ACHN (cell line): ENCODE measurements around the gene ELAVL2.

Experiments used
- DNase-seq: peaks from one replicate; pipeline ENCODE4 v3.0.0-alpha.2; 2015
- in situ Hi-C: cut with HindIII; loops from 2 replicates; pipeline ENCODE4 v1.10.0; 2017; ENCODE audit warnings: low sequenced_read_pairs, low pct_ligation_motif_present, low pct_unique_long_range_greater_than_20kb

The ELAVL2 gene

DNA sequence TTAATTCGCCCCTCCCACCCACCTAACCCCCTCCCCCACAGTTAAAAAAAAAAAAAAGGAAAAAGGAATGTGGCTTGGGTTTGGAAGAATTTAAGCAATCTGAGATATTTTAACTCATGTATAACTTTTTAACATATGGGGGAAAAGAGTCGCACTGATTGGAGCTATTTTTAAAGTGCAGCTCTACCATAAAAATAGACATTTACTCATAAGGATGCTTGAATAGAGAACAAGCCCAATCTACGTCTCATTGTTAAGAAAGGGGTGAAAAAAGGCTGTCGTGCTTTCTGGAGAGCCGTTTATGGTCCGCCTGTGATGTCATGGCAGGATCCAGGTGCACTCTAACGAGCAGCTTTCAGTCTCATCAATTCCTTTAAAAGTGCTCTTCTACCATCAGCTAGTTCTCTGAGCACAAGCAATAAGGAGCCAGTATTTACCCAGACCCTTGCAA is 142.4 kb downstream of the ELAVL2 start:
- DNase-seq = no peak
- in situ Hi-C loops = no loop called here

DNA sequence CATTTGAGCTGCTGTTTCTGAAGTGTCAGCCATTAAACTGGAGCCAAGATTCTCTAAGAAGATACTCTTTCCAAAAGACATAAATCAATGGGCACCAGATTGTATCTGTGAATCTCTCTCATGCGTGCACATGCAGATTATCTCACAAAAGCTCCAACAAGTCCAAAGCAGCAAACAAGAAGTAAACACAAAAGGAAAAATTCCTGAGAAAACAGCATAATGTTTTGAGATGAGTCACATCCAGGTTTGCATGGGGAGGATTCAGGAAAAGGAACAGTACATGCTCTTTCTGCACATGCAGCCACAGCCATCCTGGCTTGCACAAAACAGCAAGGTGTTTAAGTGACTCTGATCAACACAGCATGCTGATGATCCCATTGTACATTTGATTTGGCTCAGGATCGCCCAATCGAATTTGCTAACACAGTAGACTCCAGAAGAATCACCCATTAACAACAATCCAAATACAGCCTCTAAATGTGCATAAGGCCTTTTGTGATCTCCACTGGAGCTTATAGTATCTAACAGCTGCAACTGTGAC is 143.1 kb downstream of the ELAVL2 start:
- DNase-seq = no peak
- in situ Hi-C loops = no loop called here

DNA sequence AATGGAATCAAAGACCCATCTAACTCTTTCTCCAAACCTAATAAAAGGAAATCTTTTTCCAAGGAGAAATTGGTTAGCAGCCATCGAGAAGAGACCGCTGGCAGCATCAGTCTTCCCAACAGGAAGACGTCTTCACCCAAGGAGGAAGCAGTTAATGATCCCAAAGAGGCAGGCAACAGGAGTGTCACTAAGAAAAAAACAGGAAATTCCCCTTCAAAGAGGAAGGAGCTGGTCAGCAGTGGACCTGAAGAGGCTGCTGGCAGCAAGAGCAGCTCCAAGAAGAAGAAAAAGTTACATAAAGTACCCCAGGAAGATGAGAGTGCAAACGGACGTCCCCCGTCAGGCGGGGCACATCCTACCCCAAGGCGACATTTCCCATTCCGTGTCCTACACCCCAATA is 143.7 kb downstream of the ELAVL2 start:
- DNase-seq = no peak
- in situ Hi-C loops = no loop called here

DNA sequence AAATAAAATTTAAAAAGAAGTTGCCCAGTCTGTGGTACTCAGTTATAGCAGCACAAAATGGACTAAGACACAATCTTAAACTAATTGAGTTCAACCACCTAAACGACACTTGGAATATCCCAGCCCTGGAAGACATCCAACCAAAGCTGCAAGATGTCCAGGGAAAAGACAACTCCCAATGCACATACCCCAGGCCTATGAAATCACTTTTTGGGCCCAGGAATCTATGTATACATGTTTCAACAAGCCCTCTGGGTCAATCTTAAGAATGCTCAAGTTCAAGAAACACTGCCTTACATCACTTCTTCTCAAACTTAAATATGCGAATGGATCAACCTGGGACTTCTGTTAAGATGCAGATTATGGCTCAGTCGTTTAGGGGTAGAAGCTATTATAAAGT is 148.6 kb downstream of the ELAVL2 start:
- DNase-seq = no peak
- in situ Hi-C loops = no loop called here

DNA sequence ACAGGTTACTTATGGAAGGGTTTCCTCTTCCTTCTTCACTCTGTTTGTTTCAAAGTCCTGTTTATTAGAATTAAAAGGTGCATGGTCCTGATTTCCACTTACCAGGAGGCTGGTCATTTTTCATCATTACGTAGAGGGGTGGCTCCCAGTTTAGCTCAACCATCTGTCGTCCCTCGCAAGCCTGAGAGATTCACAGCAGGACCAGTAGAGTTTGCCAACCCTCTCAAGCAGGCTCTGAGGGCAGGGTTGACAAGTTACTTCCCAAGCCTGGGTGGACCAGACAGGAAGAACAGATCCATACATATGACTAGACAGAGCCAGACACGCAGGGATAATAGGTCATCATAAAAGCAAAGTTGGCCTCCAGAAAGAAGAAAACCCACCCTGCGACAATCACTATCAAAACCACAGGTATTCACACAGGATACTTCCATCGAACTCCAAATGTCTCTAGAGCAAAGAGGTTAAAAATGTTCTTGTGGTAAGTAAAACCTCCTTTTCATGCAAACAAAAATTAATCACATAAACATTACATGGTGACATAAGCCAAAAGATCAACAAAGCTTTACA is 151.9 kb downstream of the ELAVL2 start:
- in situ Hi-C loops = no loop called here
- DNase-seq = no peak

DNA sequence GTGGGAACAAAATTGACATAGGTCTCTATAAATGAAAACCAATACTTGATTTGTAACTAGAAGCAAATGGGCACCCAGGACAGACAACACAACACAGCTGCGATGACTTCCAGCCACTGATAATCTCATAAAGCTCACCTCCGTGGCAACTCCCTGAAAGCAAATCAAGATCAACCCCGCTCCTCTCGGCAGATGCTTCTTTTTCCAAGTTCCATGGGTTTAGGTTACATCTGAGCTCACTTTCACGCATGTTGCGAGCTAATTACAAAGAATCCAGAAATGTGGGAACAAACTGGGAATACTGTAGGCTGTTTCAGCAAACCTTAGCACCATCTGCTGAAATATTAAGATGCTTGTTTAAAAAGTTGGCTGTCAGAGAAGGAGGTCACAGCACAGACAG is 153.9 kb downstream of the ELAVL2 start:
- in situ Hi-C loops = no loop called here
- DNase-seq = no peak

DNA sequence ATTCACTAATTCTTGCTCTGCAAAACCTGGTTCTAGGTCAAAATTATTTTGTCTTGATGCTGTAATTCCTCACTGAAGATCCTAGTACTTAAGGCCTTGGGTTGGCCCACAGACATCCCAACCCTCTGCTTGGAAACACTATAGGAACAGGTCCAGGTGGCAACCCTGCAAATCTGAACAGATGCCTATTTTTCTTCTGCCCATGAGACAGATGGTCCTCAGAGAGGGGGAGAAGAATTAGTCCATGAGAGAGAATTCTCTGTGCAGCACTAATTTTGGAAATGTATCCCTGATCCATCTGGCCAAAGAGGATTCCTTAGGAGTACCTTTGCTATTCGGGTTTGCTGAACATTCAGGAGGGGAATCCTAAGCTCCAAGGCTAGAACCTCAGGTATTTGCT is 156.3 kb downstream of the ELAVL2 start:
- no peak for DNase-seq
- in situ Hi-C loops = no loop called here

DNA sequence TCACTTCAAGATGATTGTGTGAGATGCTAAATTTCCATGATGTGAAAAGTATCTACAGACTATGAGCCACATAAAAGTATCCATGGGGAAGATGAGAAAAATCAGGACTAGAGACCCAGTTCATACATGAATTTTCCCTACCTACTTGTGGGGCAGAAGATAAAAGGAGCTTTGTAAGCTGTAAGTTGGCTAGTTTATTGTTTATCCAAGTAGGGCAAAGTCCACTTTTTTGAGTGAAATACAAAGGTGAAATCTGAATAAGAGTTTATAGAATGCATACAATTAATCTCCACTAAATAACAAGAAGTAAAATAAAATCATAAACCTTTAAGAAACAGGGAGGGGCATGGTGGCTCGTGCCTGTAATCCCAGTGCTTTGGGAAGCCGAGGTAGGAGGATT is 160.4 kb downstream of the ELAVL2 start:
- in situ Hi-C loops = no loop called here
- no peak for DNase-seq

DNA sequence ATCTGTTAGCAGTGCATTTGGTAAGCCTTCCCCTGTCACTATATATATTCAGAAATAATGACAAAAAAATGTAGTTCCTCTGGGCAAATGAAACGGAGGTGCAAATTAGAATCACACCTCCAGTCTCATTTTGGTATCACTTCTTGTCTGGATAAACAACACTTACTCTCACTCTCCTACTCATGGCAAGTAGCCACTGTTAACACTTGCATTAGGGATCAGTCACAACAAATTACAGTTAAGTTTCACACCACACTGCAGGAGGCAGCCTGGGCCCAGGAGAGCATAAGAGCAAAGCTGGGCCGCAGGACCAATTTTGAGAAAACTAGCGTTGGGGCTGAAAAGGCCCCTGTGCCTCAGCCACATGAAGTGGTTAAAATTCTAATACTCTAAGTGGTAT is 161.0 kb downstream of the ELAVL2 start:
- no peak for DNase-seq
- in situ Hi-C loops = no loop called here

DNA sequence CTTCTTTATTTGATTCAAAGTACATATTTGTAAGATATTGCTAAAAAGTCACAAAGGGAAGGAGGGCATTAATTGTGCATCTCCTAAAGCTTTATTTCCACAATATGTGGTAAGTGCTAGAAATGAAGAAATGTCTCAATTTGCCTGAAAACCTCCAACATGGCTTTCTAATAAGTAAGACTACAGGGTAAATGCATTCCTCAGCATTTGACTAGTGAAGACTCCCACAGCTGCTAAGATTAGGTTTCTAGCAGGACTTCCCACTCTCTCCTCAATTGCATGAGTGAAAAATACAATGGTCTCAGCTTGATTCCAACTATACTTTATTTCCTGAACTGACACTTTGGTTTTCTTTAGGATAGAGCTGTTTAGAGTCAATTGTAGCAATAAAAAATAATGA is 162.1 kb downstream of the ELAVL2 start:
- DNase-seq = no peak
- in situ Hi-C loops = no loop called here

DNA sequence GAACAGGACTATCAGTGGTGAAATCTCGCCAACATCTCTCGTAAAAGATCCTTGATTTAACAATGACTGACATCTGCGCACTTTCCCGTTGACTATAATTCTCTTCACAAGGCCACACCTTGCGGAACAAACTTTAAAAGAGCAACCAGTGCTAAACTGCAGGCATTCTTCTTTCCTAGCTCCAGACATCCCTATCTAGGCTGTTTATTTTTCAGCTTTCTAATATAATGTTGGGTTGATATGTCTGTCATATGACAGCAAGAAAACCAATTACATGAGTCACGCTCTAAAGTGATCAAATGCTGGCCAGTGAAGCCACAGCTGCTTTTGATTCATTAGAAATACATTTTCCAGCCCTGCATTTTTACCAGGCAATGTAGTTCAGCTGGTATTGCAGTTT is 162.5 kb downstream of the ELAVL2 start:
- in situ Hi-C loops = no loop called here
- DNase-seq = no peak

DNA sequence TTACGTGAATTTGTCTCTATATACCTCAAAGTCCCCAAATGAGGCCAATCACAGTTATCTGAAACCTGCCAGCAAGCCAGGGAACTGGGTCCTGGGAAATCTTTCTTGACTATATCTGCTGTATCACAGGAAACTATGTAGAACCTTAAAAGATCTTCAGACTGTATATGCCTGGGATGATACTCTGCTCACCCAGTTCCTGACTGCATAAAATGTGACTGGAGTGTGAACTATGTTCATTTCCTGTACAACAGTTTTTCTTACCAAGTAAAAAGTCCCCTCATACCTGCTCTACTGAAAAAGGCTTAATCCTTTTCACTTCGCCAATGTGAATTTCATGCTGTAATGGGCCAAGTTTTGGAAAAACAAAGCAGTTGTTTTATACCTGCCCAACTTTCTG is 162.9 kb downstream of the ELAVL2 start:
- DNase-seq = no peak
- in situ Hi-C loops = no loop called here

DNA sequence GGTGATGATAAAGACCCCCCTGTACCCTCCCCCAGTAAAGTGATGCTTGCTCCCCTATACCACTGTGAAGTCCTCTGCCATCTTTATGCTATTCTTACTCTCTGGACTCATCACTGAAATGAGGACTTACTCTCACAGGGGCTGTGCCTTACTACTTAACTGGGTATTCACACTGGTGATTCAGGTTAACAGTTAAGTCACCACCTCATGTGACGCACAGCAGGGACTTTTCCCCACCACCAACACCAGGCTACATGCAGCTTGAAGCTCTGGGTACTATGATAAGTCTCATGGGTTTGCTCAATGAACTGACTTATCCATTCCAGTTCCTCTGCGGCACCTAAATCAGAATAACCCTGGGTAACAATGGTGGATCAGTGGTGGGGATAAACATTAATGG is 163.7 kb downstream of the ELAVL2 start:
- no peak for DNase-seq
- in situ Hi-C loops = no loop called here

DNA sequence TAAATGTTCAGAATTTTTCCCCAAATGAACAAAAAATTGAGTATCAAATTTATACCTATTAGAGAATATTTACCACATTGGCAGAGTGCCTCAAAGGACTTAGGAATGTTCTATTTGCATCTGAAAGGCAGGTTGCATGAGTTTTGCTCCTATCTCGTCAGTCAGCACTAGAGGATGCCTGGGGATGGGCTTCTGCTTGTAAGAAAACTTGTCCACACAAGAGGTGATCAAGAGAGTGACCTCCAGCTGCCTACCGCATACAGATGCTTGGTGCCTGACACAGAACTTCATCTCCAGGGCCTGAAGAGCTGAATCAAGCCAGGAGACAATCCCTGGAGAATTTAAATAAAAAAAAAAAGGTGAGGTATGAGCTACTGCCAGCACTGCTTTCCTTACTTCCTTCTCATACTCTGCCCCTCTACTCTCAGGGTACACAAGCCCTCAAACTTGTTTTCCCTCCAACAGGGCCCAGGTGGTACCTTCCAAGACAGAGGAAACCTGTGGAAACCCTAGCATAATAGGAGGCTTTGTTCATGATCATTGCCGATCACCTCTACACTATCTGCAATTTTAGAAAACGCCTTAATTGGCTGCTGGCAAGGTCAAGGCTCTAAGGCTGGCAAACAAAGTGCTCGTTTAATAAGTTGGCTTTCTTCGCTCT is 166.6 kb downstream of the ELAVL2 start:
- in situ Hi-C loops = no loop called here
- DNase-seq = no peak

DNA sequence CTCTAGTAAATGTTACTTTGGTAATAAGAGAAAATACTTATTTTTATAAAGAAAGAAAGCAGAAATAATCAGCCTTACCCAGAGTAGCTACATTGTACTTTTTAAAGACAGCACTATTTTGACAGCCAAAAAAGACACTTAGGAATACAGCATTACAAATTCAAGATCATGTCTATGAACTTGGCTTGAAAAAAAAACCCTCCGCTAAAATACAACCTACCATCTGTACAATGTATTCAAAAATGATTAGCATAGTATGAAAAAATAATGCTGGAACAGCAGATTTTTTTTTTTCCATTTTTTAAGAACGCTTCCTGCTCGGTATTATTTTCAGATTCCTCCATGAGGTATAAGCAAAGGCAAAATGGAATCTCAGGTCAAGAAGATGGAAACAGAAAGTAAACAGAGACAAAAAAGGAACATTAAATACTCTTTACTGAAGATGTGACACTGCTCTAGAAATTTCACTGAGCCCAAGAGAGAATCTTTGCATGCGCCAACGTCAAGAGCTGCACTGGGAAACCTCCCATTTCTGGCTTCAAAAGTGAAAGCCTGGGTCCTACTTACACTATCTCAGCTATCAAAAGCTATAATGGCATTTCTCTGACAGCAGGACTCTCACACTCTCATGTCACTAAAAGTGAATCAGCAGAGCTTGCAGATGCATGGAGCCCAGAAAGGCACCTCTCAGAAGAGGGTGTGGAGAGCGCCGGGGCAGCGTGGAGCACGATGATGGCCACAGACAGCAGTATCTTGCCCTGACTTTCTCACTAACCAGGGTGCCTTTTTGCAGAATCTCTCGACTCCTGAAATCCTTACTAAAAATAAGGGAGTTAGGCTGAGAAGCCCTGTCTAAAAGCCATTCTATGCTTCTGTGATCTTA is 167.4 kb downstream of the ELAVL2 start:
- in situ Hi-C loops = no loop called here
- DNase-seq = no peak

DNA sequence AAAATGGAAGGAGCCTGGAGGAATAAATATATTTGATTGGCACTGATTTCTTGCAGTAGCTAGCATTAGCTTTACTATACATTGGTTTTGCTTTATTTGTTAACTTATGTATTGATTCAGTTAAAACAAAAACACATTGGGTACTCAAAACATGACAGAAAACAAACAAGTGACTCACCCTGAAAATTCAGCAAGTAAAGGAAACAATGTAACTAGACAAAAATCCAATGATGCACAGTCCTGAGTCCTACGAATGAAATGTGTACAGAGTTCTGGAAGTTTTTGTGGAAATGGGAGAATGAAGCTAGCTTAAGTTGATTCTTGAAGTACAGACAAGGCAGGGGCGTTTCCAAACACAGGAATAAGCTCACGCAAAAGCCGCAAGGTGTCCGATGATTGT is 175.0 kb downstream of the ELAVL2 start:
- DNase-seq = no peak
- in situ Hi-C loops = no loop called here

DNA sequence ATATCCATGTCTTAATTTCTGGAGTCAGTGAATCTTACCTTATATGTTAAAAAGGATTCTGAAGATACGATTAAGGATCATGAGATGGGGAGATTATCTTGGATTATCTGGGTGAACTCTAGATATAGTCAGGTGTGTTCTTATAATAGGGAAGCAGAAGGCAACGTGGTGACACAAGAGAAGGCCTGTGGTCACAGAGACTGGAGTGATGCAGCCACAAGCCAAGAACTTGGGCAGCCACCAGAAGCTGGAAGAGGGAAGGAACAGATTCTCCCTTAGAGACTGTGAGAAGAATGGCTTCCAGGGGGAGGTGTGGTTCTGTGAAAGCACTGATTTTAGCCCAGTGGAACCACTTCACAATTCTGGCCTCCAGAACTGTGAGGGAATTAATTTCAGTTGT is 177.4 kb downstream of the ELAVL2 start:
- in situ Hi-C loops = no loop called here
- no peak for DNase-seq

DNA sequence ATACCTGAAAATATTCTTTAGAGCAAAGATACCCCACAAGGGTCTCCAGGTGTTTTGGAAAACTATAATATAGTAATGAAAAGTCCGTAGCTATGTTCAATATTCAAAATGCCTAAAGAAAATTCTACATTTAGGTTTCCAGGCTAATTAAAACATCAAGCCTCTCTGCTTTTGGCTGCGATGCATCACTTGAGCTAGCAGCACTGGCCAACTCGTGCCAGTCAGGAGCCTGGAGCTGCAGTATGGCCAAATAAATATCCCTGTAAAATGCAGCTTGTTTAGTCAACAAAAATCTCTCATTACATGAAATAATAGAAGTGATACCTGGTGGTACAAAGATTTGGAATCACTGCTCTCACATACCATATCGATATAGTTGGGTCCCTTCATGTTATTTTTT is 181.1 kb downstream of the ELAVL2 start:
- DNase-seq = no peak
- in situ Hi-C loops = no loop called here

DNA sequence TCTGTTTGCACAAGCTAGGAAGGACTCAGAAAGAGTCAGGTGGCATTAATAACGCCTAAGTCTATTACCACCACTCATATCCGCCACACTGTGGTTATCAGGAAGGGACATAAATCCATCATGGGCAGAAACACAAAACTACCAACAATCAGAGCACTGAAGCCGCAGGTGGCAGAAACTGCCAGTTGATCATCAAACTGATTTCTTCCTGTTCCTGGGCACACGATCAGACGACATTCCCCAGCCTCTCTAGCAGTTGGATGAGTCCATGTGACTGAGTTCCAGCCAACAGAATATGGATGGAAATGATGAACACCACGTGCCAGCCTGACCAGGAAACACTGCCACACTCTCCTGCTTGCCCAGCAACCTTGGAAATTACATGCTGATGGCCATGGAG is 181.7 kb downstream of the ELAVL2 start:
- in situ Hi-C loops = no loop called here
- DNase-seq = no peak
